NCI-H2081 (cell line): ENCODE results near the gene SELL.
A peak's percentile ranks its signal among the peaks of the same experiment; 100 is the strongest.
"Not testable (repeated sequence)": the region's sequence is repeated elsewhere in the genome, so short reads cannot be mapped to it uniquely, and the experiment has no call there.

Experiments used
- DNase-seq, 2 experiments: peaks; one replicate each; lab custom pipeline; 2025; lab: John Stamatoyannopoulos, UW

The SELL gene

GRCh38 chr1:169711469-169712308, at the start of gene SELL:
Gene SELL, minus strand, starts transcription at chr1:169711620. Its CDS starts 122 bp downstream, at chr1:169711498.
- peak; percentile 70 to 76 for DNase-seq

- no peak for DNase-seq
These were observed 47.6 kb upstream of the SELL start for GRCh38 chr1:169759038-169759437.

- DNase-seq = no peak
These were observed 42.1 kb upstream of the SELL start for GRCh38 chr1:169753549-169753948.

DNA sequence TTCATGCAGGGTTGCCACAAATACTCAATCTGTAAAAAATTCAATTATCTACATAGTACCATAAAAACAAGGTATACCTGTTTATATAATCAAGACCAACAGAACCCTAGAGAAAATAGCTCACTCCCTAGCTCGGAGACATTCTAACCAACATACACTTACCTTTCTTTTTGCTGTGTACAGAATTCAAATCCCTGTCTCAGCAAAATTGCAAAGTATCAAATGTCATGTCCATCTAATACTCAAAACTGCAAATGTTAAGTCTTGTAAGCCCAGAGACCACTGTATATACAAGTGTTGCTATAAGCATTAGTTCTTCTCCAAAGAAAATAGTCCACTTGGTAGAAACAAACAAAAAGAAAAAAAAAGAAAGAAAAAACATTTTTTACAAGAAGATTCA, 38.6 kb upstream of the SELL start:
- DNase-seq = no peak

DNA sequence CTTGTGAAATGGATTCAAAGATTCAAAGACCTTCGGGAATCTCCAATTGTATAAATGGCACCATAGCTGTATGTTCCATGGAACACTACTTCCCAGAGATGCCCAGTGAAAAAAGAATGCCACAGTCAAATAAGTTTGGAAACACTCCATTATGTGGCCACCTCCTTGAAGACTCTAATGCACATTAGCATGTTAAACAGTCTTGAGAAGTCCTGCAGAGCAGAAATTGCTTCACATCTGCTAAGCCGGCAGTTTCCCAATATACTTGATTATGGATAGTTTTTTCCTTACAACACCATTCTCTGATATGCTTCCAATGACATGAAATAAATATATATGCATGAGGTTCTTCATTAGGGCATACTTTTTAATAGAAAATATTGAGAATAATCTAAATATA, 35.1 kb upstream of the SELL start:
- no peak for DNase-seq

GRCh38 chr1:169745015-169745861, 33.8 kb upstream of the SELL start:
- no peak for DNase-seq

- no peak for DNase-seq
These were observed 30.4 kb upstream of the SELL start for GRCh38 chr1:169741666-169742394.

- DNase-seq = no peak
These were observed 28.6 kb upstream of the SELL start for GRCh38 chr1:169739980-169740379.

- no peak for DNase-seq
These were observed 22.5 kb upstream of the SELL start, which contains the start of gene SELE for GRCh38 chr1:169733924-169734323. Gene SELE, minus strand, starts transcription at chr1:169734079. Its CDS starts 467 bp downstream, at chr1:169733612.

DNA sequence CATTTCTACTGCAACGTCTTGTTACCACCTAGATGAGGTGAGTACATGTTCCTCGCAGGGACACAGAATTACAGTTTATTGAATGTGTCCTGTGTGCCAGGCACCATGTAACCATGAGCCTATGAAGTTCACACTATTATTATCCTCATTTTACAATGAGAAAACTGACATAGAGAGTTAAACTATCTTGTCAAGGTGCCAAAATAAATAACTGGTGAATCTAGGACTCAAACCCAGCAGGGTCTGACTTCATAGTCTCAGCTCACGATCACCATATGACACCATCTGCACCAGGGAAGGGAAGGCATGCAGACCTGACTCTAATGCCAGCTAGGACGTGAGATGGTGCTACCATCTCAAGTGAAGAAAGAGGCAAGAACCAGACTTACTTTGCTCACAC, 20.0 kb upstream of the SELL start:
- DNase-seq = peak in 1 of 2 experiments; percentile 29

- no peak for DNase-seq
These were observed 18.6 kb upstream of the SELL start for GRCh38 chr1:169729991-169730390.

GRCh38 chr1:169727307-169727706, 15.9 kb upstream of the SELL start:
- DNase-seq = no peak

DNA sequence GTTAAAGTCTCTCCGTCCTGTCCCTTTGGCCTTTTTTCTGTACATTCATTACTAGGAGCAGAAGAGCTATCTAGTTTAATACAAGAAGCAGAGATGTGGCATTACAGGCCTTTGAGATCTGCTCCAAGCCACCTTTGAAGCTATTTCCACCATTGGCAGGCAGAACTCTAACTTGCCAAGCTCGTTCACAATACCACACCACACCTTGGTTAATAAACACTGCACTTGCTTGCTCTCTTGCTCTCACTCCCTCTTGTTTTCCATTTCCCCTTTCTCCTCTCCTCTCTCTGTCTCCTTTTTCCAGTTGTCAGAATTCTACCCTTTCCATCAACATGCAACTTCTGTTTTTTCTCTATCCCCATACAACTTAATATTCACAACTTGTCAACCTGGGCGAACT, 15.4 kb upstream of the SELL start:
- DNase-seq = no peak

- DNase-seq = no peak
These were observed 14.5 kb upstream of the SELL start for GRCh38 chr1:169725930-169726329.

DNA sequence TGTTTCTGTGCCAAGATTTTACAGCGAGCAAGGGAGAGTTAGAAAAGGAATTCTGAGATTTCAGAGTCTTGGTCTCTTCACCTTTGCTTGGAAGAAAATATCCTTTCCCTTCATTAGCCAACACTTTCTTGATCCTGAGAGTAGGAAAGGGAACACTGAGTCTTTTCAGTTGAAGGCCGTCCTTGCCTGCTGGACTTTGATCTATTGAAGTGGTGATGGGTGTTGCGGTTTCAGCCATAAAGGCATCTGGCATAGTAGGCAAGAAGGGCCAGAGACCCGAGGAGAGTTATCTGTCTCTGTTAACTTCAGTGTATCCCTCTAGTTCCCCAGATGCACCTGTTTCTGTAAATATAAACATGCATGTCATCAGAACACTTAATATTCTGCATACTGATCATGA, 12.7 kb upstream of the SELL start:
- no peak for DNase-seq

- no peak for DNase-seq
These were observed 12.3 kb upstream of the SELL start for GRCh38 chr1:169723763-169724162.

- no peak for DNase-seq
These were observed 11.4 kb upstream of the SELL start for GRCh38 chr1:169722779-169723178.

DNA sequence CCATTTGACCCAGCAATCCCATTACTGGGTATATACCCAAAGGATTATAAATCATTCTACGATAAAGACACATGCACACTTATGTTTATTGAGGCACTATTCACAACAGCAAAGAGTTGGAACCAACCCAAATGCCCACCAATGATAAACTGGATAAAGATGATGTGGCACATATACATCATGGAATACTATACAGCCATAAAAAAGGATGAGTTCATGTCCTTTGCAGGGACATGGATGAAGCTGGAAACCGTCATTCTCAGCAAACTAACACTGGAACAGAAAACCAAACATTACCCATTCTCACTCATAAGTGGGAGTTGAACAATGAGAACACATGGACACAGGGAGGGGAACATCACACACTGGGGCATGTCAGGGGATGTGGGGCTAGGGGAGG, 3.7 kb upstream of the SELL start:
- DNase-seq = not testable (repeated sequence)

DNA sequence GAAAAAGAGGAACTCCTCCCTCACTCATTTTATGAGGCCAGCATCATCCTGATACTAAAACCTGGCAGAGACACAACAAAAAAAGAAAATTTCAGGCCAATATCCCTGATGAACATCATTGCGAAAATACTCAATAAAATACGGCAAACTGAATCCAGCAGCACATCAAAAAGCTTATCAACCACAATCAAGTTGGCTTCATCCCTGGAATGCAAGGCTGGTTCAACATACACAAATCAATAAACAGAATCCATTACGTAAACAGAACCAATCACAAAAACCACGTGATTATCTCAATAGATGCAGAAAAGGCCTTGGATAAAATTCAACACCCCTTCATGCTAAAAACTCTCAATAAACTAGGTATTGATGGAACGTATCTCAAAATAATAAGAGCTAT, 1.7 kb upstream of the SELL start:
- DNase-seq = not testable (repeated sequence)

- no peak for DNase-seq
These were observed 850 bp upstream of the SELL start for GRCh38 chr1:169712309-169712631.

- DNase-seq = no peak
These were observed 2.8 kb downstream of the SELL start for GRCh38 chr1:169708647-169709046.

- no peak for DNase-seq
These were observed 3.4 kb downstream of the SELL start for GRCh38 chr1:169707912-169708604.
